Endothelial cell of umbilical vein (primary cell): Measurements from ENCODE around the gene SHROOM2. TPM values are rescaled to one million over a fixed set of nuclear protein-coding genes. Genes with fewer than 3 reads are reported as not detected.

Experiments
- BruUV-seq: library from RNA; stranded (reverse); fragments of 400-500 nt; replicated peaks from 2 replicates; lab custom pipeline; 2021; lab: Mats Ljungman, UMichigan
- CTCF ChIA-PET: fragments of 300-600, 350-600 bp; sonication (Branson Sonifier 250); formaldehyde crosslinking; loops from one replicate; lab custom pipeline; 2021; ENCODE audit warnings: antibody characterized with exemption, inconsistent platforms; lab: Charles Lee
- POLR2A ChIA-PET: fragments of 300-600, 350-600 bp; sonication (Branson Sonifier 250); formaldehyde crosslinking; loops from one replicate; lab custom pipeline; 2021; ENCODE audit warnings: antibody characterized with exemption, inconsistent platforms; lab: Charles Lee
- DNase-seq: peaks from one replicate; pipeline ENCODE4 v3.0.0-alpha.2; 2011; ENCODE audit warnings: low read depth, low spot score
- FAIRE-seq: peaks from 2 replicates; lab custom pipeline; 2011; peaks lifted over from hg19 to GRCh38; lab: Jason Lieb, UNC
- H2AFZ ChIP-seq: 2 replicates; pipeline ENCODE4 v1.6.0; 2012; ENCODE audit warnings: low read depth, low read length, control low read depth, inconsistent platforms
- H3K27ac ChIP-seq: 2 replicates; pipeline ENCODE4 v1.5.1; 2011; ENCODE audit warnings: low read depth, mild to moderate bottlenecking, control low read depth, low read length, moderate library complexity; ENCODE audit not compliant: insufficient read depth
- H3K27me3 ChIP-seq, 2 experiments: 2 replicates each; pipeline versions ENCODE4 v1.6.0 to v1.6.1; 2011; ENCODE audit warnings: low read length in 2 of 2, mixed read lengths in 1 of 2; ENCODE audit not compliant: control insufficient read depth in 2 of 2, insufficient read depth in 2 of 2
- H3K36me3 ChIP-seq, 2 experiments: 2 replicates in 1 of 2; 3 replicates in 1 of 2; pipeline ENCODE4 v1.5.1; 2011; ENCODE audit warnings: low read length in 2 of 2, mild to moderate bottlenecking in 1 of 2, moderate library complexity in 1 of 2; ENCODE audit not compliant: control insufficient read depth in 2 of 2, insufficient read depth in 2 of 2; ENCODE audit errors: extremely low read depth in 1 of 2
- H3K4me1 ChIP-seq: 3 replicates; pipeline ENCODE4 v1.5.1; 2011; ENCODE audit warnings: mild to moderate bottlenecking, low read length; ENCODE audit not compliant: control insufficient read depth, insufficient read depth; ENCODE audit errors: extremely low read depth
- H3K4me2 ChIP-seq: 2 replicates; pipeline ENCODE4 v1.6.1; 2011; ENCODE audit warnings: low read length, control low read depth, mixed read lengths; ENCODE audit not compliant: insufficient read depth
- H3K4me3 ChIP-seq, 3 experiments: fragments of 200-600 bp in 1 of 3; sonication (generic), shearing (Covaris generic) in 1 of 3; replicated peaks in 1 of 3; 2 replicates each; pipeline ENCODE4 v1.5.1; 2011 to 2016; ENCODE audit warnings: control low read depth in 3 of 3, low read length in 3 of 3, mild to moderate bottlenecking in 2 of 3, inconsistent platforms in 1 of 3, low read depth in 1 of 3, moderate library complexity in 1 of 3; ENCODE audit not compliant: insufficient read depth in 1 of 3
- H3K79me2 ChIP-seq: 2 replicates; pipeline ENCODE4 v1.6.0; 2012; ENCODE audit warnings: low read length, inconsistent platforms; ENCODE audit not compliant: control insufficient read depth, insufficient read depth
- H3K9ac ChIP-seq: replicated peaks from 2 replicates; pipeline ENCODE3; 2011; ENCODE audit warnings: low read length, control low read depth; ENCODE audit not compliant: insufficient read depth; ENCODE audit errors: extremely low read depth
- H3K9me1 ChIP-seq: replicated peaks from 3 replicates; pipeline ENCODE4 v1.6.0; 2011; ENCODE audit warnings: mild to moderate bottlenecking, low read length; ENCODE audit not compliant: control insufficient read depth, insufficient read depth; ENCODE audit errors: extremely low read depth
- H3K9me3 ChIP-seq: replicated peaks from 2 replicates; pipeline ENCODE4 v1.5.1; 2012; ENCODE audit warnings: low read length, inconsistent platforms; ENCODE audit not compliant: control insufficient read depth, insufficient read depth
- H4K20me1 ChIP-seq: replicated peaks from 2 replicates; pipeline ENCODE3; 2011; ENCODE audit warnings: mild to moderate bottlenecking, low read length; ENCODE audit not compliant: control insufficient read depth, insufficient read depth; ENCODE audit errors: extremely low read depth
- CTCF ChIP-seq, 2 donors: IDR thresholded peaks; 1 replicate in 1 of 2; 2 replicates in 1 of 2; pipeline ENCODE4 v1.5.1; 2011; ENCODE audit warnings: low read length in 2 of 2, mild to moderate bottlenecking in 2 of 2, moderate library complexity in 2 of 2, control low read depth in 1 of 2, inconsistent platforms in 1 of 2, low read depth in 1 of 2; ENCODE audit not compliant: insufficient read depth in 1 of 2; ENCODE audit errors: extremely low read depth in 1 of 2
- FOS ChIP-seq: IDR thresholded peaks from 2 replicates; pipeline ENCODE4 v1.6.1; 2011; ENCODE audit warnings: mild to moderate bottlenecking, low read length, moderate library complexity, borderline replicate concordance; ENCODE audit not compliant: insufficient read depth
- GATA2 ChIP-seq: IDR thresholded peaks from 2 replicates; pipeline ENCODE4 v1.7.0; 2011; ENCODE audit warnings: low read depth, mild to moderate bottlenecking, moderate library complexity, mixed read lengths, low read length; ENCODE audit not compliant: insufficient read length, insufficient read depth
- JUN ChIP-seq: IDR thresholded peaks from 2 replicates; pipeline ENCODE4 v1.6.1; 2011; ENCODE audit warnings: borderline replicate concordance, low read depth; ENCODE audit not compliant: insufficient read length, insufficient read depth
- MAX ChIP-seq: IDR thresholded peaks from 2 replicates; pipeline ENCODE4 v1.6.1; 2011; ENCODE audit not compliant: insufficient read depth, insufficient read length
- MYC ChIP-seq: IDR thresholded peaks from one replicate; pipeline ENCODE4 v1.6.1; 2011; ENCODE audit warnings: mild to moderate bottlenecking, low read depth, low read length
- POLR2AphosphoS5 ChIP-seq: IDR thresholded peaks from 2 replicates; pipeline ENCODE4 v1.6.1; 2012; ENCODE audit warnings: low read depth, mild to moderate bottlenecking, control low read depth, low read length, moderate library complexity; ENCODE audit not compliant: insufficient read depth
- dilution Hi-C: fragments of 300-500 bp; cut with MboI; formaldehyde crosslinking; loops from one replicate; pipeline ENCODE4 v1.15.0; 2019; ENCODE audit warnings: low sequenced_read_pairs; ENCODE audit not compliant: extremely low pct_ligation_motif_present
- intact Hi-C: fragments of 100-400 bp; cut with micrococcal nuclease; formaldehyde crosslinking; loops from one replicate; pipeline ENCODE4 v1.10.0; 2022
- polyA plus RNA-seq, 4 experiments: library from polyadenylated mRNA; depleted of rRNA in 3 of 4; stranded (reverse) in 3 of 4; unstranded in 1 of 4; fragments of >200 nt; gene quantifications; 2 replicates each; pipeline versions ENCODE4 v1.2.1 to v1.2.3, GENCODE V29; 2011 to 2012; ENCODE audit warnings: missing spikeins in 1 of 4
- total RNA-seq: library from RNA; stranded (reverse); gene quantifications from 2 replicates; pipeline ENCODE4 v1.2.3, GENCODE V29; 2021

Gene SHROOM2
- total and polyA plus RNA-seq, 2 donors (not counting 3 experiments of a cell fraction or from before 2014, with no cell fraction given): 3.7 to 11.8 TPM

- dilution Hi-C loops: no loop called here
- Histone ChIP-seq H3K27me3 (no peaks in the 10 kb centered on the region), H3K4me2 (no peak overlapping the region), H3K79me2 (no peaks in the 10 kb centered on the region), H3K36me3 (no peaks in the 10 kb centered on the region), H3K9ac (no peak overlapping the region), H3K9me1 (no peaks in the 10 kb centered on the region), H2AFZ (no peak overlapping the region), H4K20me1 (no peaks in the 10 kb centered on the region), H3K27ac (no peak overlapping the region), H3K4me1 (peaks cover 10% of the 10 kb centered on the region), H3K9me3 (no peaks in the 10 kb centered on the region), H3K4me3 (no peak overlapping the region)
- BruUV-seq: no TSS peak
- no peak for FAIRE-seq
- no peak for TF ChIP-seq FOS
- no peak for TF ChIP-seq GATA2
- TF ChIP-seq POLR2AphosphoS5: no peak
- no peak for TF ChIP-seq CTCF (IDR thresholded peaks at IDR 0.05; ENCODE audit: extremely low read depth in 1 of 2, insufficient read depth in 1 of 2, low read depth in 1 of 2, low read length in 2 of 2)
- no peak for DNase-seq
- ChIA-PET POLR2A (no interaction called here), CTCF (no interaction called here)
- intact Hi-C loops: no loop called here
These were observed 139.8 kb downstream of the SHROOM2 start for GRCh38 chrX:9926002-9926401.

- Histone ChIP-seq H3K9me1 (no peaks in the 10 kb centered on the region), H3K4me3 (no peak overlapping the region), H3K36me3 (peaks cover 0 to 6% of the 10 kb centered on the region in 2 experiments), H3K27ac (no peak overlapping the region), H3K4me2 (no peak overlapping the region), H3K9me3 (no peaks in the 10 kb centered on the region), H2AFZ (no peak overlapping the region), H3K79me2 (no peaks in the 10 kb centered on the region), H3K27me3 (no peaks in the 10 kb centered on the region), H3K9ac (no peak overlapping the region), H3K4me1 (peaks cover 10% of the 10 kb centered on the region), H4K20me1 (no peaks in the 10 kb centered on the region)
- TF ChIP-seq FOS (no peak), CTCF (IDR thresholded peaks at IDR 0.05; ENCODE audit: extremely low read depth in 1 of 2, insufficient read depth in 1 of 2, low read depth in 1 of 2, low read length in 2 of 2) (no peak), MAX (no peak), JUN (no peak), MYC (no peak)
- CTCF ChIA-PET: no interaction called here
- dilution Hi-C loops: no loop called here
- intact Hi-C loops: no loop called here
- DNase-seq (no peak), FAIRE-seq (no peak)
- POLR2A ChIA-PET: no interaction called here
- BruUV-seq: no TSS peak
These were observed 141.7 kb downstream of the SHROOM2 start for GRCh38 chrX:9927698-9928482.
